SK-N-SH (cell line): Measurements from ENCODE around the gene HBA2.

Experiments
- EP300 ChIP-seq, 2 experiments: IDR thresholded peaks; 2 replicates each; pipeline versions ENCODE4 v1.4.0 to v1.6.1; 2012; ENCODE audit warnings: borderline replicate concordance in 1 of 2, low read depth in 1 of 2, low read length in 1 of 2
- FOXJ3 ChIP-seq: sonication (generic); formaldehyde crosslinking; IDR thresholded peaks from 2 replicates; pipeline ENCODE4 v1.5.1; 2020; ENCODE audit warnings: mild to moderate bottlenecking, missing genetic modification reagents
- FOXM1 ChIP-seq: IDR thresholded peaks from 2 replicates; pipeline ENCODE4 v1.4.0; 2012; ENCODE audit warnings: low read depth, mild to moderate bottlenecking
- GABPA ChIP-seq: IDR thresholded peaks from 2 replicates; pipeline ENCODE4 v1.4.0; 2012; ENCODE audit warnings: low read depth, mild to moderate bottlenecking
- IRF3 ChIP-seq: fragments of 150-350 bp; IDR thresholded peaks from 2 replicates; pipeline ENCODE4 v1.6.1; 2016; ENCODE audit warnings: mild to moderate bottlenecking, low read depth, low read length
- MAX ChIP-seq: IDR thresholded peaks from 2 replicates; pipeline ENCODE4 v1.4.0; 2012; ENCODE audit warnings: low read depth
- MXI1 ChIP-seq: IDR thresholded peaks from 2 replicates; pipeline ENCODE4 v1.6.1; 2012; ENCODE audit warnings: mild to moderate bottlenecking, low read depth, low read length, improper control_type of control experiment
- POLR2AphosphoS5 ChIP-seq: IDR thresholded peaks from 2 replicates; pipeline ENCODE4 v1.6.1; 2012; ENCODE audit warnings: low read depth, low read length
- RFX5 ChIP-seq: IDR thresholded peaks from 2 replicates; pipeline ENCODE4 v1.6.1; 2012; ENCODE audit warnings: mild to moderate bottlenecking, improper control_type of control experiment, low read length
- SMC3 ChIP-seq: IDR thresholded peaks from 2 replicates; pipeline ENCODE4 v1.6.1; 2012; ENCODE audit warnings: low read depth, low read length, improper control_type of control experiment
- TF ChIP-seq, protein P1 (sequence below): fragments of 200-600 bp; sonication (generic); IDR thresholded peaks from 2 replicates; pipeline ENCODE4 v1.6.1; 2017; ENCODE audit warnings: antibody characterized with exemption, mild to moderate bottlenecking, moderate library complexity
- TF ChIP-seq, protein P2 (sequence below): IDR thresholded peaks from 2 replicates; pipeline ENCODE4 v1.4.0; 2012; ENCODE audit warnings: low read depth, borderline replicate concordance
- TF ChIP-seq, protein P3 (sequence below): fragments of 150-350 bp; IDR thresholded peaks from 2 replicates; pipeline ENCODE4 v1.6.1; 2017; ENCODE audit warnings: antibody characterized with exemption, low read length, low read depth, borderline replicate concordance
- TF ChIP-seq, protein P4 (sequence below): IDR thresholded peaks from 2 replicates; pipeline ENCODE4 v1.6.1; 2012; ENCODE audit warnings: mild to moderate bottlenecking, low read depth, low read length, moderate library complexity

GRCh38 chr16:142405-142967, 30.2 kb upstream of the HBA2 start:
- TF ChIP-seq, protein P1, sequence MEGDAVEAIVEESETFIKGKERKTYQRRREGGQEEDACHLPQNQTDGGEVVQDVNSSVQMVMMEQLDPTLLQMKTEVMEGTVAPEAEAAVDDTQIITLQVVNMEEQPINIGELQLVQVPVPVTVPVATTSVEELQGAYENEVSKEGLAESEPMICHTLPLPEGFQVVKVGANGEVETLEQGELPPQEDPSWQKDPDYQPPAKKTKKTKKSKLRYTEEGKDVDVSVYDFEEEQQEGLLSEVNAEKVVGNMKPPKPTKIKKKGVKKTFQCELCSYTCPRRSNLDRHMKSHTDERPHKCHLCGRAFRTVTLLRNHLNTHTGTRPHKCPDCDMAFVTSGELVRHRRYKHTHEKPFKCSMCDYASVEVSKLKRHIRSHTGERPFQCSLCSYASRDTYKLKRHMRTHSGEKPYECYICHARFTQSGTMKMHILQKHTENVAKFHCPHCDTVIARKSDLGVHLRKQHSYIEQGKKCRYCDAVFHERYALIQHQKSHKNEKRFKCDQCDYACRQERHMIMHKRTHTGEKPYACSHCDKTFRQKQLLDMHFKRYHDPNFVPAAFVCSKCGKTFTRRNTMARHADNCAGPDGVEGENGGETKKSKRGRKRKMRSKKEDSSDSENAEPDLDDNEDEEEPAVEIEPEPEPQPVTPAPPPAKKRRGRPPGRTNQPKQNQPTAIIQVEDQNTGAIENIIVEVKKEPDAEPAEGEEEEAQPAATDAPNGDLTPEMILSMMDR, result no peak
- TF ChIP-seq, protein P2, sequence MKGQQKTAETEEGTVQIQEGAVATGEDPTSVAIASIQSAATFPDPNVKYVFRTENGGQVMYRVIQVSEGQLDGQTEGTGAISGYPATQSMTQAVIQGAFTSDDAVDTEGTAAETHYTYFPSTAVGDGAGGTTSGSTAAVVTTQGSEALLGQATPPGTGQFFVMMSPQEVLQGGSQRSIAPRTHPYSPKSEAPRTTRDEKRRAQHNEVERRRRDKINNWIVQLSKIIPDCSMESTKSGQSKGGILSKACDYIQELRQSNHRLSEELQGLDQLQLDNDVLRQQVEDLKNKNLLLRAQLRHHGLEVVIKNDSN, result no peak
- no peak for TF ChIP-seq GABPA
- TF ChIP-seq EP300 (IDR thresholded peaks at IDR 0.05; ENCODE audit: borderline replicate concordance in 1 of 2, low read depth in 1 of 2, low read length in 1 of 2), result no peak
- TF ChIP-seq, protein P3, sequence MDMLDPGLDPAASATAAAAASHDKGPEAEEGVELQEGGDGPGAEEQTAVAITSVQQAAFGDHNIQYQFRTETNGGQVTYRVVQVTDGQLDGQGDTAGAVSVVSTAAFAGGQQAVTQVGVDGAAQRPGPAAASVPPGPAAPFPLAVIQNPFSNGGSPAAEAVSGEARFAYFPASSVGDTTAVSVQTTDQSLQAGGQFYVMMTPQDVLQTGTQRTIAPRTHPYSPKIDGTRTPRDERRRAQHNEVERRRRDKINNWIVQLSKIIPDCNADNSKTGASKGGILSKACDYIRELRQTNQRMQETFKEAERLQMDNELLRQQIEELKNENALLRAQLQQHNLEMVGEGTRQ, result no peak
- no peak for TF ChIP-seq MAX
- no peak for TF ChIP-seq RFX5
- TF ChIP-seq IRF3, result no peak
- TF ChIP-seq MXI1, result no peak
- TF ChIP-seq FOXJ3 (CRISPR knock-in tag), result no peak
- no peak for TF ChIP-seq POLR2AphosphoS5
- TF ChIP-seq, protein P4, sequence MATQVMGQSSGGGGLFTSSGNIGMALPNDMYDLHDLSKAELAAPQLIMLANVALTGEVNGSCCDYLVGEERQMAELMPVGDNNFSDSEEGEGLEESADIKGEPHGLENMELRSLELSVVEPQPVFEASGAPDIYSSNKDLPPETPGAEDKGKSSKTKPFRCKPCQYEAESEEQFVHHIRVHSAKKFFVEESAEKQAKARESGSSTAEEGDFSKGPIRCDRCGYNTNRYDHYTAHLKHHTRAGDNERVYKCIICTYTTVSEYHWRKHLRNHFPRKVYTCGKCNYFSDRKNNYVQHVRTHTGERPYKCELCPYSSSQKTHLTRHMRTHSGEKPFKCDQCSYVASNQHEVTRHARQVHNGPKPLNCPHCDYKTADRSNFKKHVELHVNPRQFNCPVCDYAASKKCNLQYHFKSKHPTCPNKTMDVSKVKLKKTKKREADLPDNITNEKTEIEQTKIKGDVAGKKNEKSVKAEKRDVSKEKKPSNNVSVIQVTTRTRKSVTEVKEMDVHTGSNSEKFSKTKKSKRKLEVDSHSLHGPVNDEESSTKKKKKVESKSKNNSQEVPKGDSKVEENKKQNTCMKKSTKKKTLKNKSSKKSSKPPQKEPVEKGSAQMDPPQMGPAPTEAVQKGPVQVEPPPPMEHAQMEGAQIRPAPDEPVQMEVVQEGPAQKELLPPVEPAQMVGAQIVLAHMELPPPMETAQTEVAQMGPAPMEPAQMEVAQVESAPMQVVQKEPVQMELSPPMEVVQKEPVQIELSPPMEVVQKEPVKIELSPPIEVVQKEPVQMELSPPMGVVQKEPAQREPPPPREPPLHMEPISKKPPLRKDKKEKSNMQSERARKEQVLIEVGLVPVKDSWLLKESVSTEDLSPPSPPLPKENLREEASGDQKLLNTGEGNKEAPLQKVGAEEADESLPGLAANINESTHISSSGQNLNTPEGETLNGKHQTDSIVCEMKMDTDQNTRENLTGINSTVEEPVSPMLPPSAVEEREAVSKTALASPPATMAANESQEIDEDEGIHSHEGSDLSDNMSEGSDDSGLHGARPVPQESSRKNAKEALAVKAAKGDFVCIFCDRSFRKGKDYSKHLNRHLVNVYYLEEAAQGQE, result no peak
- TF ChIP-seq FOXM1, result no peak
- no peak for TF ChIP-seq SMC3
